GM06990 (cell line): ENCODE results near the gene PDLIM4.

Experiments used
- DNase-seq: peaks from one replicate; pipeline ENCODE4 v3.0.0-alpha.2; 2011; ENCODE audit not compliant: insufficient read length; ENCODE audit errors: extremely low read depth
- H3K27me3 ChIP-seq: replicated peaks from 2 replicates; pipeline ENCODE4 v1.6.0; 2011; ENCODE audit warnings: low read length; ENCODE audit not compliant: control insufficient read depth, insufficient read depth
- H3K36me3 ChIP-seq: 2 replicates; pipeline ENCODE4 v1.5.1; 2011; ENCODE audit warnings: low read length; ENCODE audit not compliant: control insufficient read depth, insufficient read depth
- H3K4me3 ChIP-seq: replicated peaks from 2 replicates; pipeline ENCODE4 v1.5.1; 2011; ENCODE audit warnings: low read depth, mild to moderate bottlenecking, control low read depth, low read length
- CTCF ChIP-seq: IDR thresholded peaks from 2 replicates; pipeline ENCODE4 v1.5.1; 2011; ENCODE audit warnings: low read length, control low read depth, mild to moderate bottlenecking, inconsistent platforms; ENCODE audit not compliant: insufficient read depth, poor library complexity, severe bottlenecking

Gene PDLIM4

GRCh38 chr5:132254321-132254977 lies 3.0 kb upstream of the PDLIM4 start:
- Histone ChIP-seq H3K36me3 (no peaks in the 10 kb centered on the region), H3K4me3 (no peak overlapping the region), H3K27me3 (no peaks in the 10 kb centered on the region; the same call in 1 of the 2 replicates)
- DNase-seq: no peak
- no peak for TF ChIP-seq CTCF

DNA sequence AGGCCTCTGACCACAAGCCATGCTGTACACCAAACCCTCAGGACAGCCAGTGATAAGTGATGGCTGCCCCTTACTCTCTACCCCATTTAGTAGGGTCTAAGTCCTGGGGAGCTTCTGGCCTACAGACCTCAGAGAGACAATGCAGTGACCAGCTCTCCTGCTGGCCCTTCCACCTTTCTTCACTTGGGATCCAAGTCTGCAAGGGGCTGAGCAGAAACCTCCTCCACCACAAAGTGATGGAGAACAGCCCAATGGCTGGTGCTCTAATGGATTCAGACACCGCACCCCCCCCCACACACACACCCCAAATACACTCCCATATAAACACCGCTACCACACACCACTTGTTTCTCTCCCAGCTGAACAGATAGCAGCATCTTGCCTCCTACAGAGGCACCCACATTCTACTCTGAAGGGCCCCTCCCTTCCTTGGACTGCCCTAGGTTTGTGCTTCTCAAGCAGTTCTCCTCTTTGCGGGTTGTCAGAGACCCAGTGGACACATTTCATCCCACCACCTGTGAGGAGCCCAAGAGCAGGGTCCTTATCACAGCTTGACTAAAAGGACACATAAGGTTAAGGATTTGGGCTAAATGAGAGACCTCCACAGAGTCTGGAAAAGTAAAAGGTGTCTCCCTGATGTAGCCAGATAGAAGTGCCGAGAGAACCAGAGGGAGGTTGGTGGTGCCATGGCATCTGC lies 1.3 kb upstream of the PDLIM4 start:
- DNase-seq: no peak
- TF ChIP-seq CTCF: no peak

DNA sequence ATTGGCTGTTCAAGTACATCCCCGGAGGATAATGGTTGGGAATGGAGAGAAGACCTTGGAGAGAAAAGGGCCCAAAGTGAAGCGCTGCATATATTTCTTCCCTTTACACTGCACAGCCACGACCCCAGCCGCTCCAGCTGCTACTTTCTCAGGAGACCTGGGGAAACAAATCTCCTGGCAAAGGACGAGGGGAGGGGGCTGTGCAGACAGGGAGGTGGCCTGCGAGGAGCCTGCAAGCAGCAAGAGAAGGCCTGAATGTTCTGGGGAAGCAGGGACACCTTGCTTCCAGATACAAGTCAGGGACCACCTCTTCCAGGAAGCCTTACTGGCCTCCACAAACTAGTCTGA lies 739 bp upstream of the PDLIM4 start:
- no peak for DNase-seq
- no peaks in the 10 kb centered on the region for H3K36me3 ChIP-seq
- H3K27me3 ChIP-seq: no peaks in the 10 kb centered on the region; the same call in 1 of the 2 replicates
- TF ChIP-seq CTCF: no peak
- no peak overlapping the region for H3K4me3 ChIP-seq

More for the DNA sequence above, 1.3 kb upstream of the PDLIM4 start:
- Histone ChIP-seq H3K27me3 (no peaks in the 10 kb centered on the region; the same call in 1 of the 2 replicates), H3K4me3 (no peak overlapping the region), H3K36me3 (no peaks in the 10 kb centered on the region)

GRCh38 chr5:132258102-132259068 lies 889 bp downstream of the PDLIM4 start:
- H3K4me3 ChIP-seq: no peak overlapping the region
- no peaks in the 10 kb centered on the region for H3K36me3 ChIP-seq
- no peaks in the 10 kb centered on the region; the same call in 1 of the 2 replicates for H3K27me3 ChIP-seq
- no peak for TF ChIP-seq CTCF
- no peak for DNase-seq

DNA sequence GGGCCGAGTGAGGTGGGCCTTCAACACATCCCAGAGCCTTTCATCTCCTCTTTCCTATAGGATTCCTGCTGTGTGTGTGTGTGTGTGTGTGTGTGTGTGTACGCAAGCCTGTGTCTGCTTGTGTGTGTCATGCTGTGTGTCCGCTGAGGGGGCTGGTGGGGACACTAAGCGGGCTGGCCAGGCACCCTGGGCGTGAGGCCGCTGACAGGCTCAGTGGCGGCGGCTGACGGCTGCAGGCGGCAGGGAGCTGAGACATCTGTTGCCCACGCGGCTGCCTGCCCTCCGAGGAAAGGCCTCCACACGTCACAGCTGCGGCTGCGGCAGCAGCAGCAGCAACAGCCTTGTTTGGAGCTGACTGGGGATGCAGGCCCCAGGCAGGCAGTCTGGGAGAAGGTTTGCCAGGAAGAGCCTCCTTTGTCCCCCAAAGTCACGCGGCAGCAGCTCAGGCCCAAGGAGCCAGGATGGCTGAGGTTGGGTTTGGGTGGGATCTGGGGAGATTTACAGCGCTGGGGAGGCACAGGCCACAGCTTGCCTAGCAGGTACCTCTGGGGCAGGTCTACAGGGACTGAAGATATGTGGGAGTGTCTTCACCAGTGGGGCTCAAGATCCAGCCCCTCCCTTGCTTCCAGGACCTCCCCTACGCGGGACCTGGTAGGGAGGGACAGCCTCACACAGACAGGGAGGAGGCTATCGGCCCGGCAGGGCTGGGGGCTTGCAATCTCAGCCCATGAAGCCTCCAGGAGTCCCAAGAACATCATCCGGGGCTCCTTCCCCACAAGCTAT lies 1.8 kb downstream of the PDLIM4 start:
- Histone ChIP-seq H3K27me3 (no peaks in the 10 kb centered on the region; the same call in 1 of the 2 replicates), H3K36me3 (no peaks in the 10 kb centered on the region), H3K4me3 (no peak overlapping the region)
- no peak for DNase-seq
- TF ChIP-seq CTCF: no peak
